SK-N-SH treated with all-trans-retinoic acid at 6 μM for 48 hours (cell line): Measurements from ENCODE around the gene HIP1.
"Not testable (repeated sequence)": the region's sequence is repeated elsewhere in the genome, so short reads cannot be mapped to it uniquely, and the experiment has no call there.

Source experiments
- ATAC-seq: fragments of 200-7000 bp; cut with Tn5 transposase; 3 replicates; pipeline ENCODE4 v1.9.1; 2020; ENCODE audit warnings: mild to moderate bottlenecking, moderate library complexity
- ARNTL ChIP-seq: fragments of 450-650 bp; formaldehyde crosslinking; IDR thresholded peaks from 2 replicates; pipeline ENCODE4 v1.5.0; 2020; ENCODE audit warnings: low read depth, mild to moderate bottlenecking, moderate library complexity, borderline replicate concordance
- ESRRG ChIP-seq: fragments of 250-450 bp; sonication (Bioruptor Pico); IDR thresholded peaks from 2 replicates; pipeline ENCODE4 v1.6.1; 2021; ENCODE audit warnings: mild to moderate bottlenecking
- GLIS3 ChIP-seq: fragments of 250-450 bp; sonication (Bioruptor Pico); IDR thresholded peaks from 2 replicates; pipeline ENCODE4 v1.5.0; 2020; ENCODE audit warnings: mild to moderate bottlenecking, moderate library complexity
- ISL1 ChIP-seq: fragments of 250-450 bp; sonication (Bioruptor Pico); IDR thresholded peaks from 2 replicates; pipeline ENCODE4 v2.1.2; 2022; ENCODE audit warnings: mild to moderate bottlenecking, moderate library complexity
- OSR1 ChIP-seq: fragments of 250-450 bp; sonication (Bioruptor Pico); IDR thresholded peaks from 2 replicates; pipeline ENCODE4 v1.8.0; 2022; ENCODE audit warnings: moderate library complexity, mild to moderate bottlenecking, inconsistent platforms
- RARB ChIP-seq: fragments of 250-450 bp; sonication (Bioruptor Pico); IDR thresholded peaks from 2 replicates; pipeline ENCODE4 v1.8.0; 2021; ENCODE audit warnings: mild to moderate bottlenecking, moderate library complexity
- SNAI2 ChIP-seq: fragments of 250-450 bp; sonication (Bioruptor Pico); IDR thresholded peaks from 2 replicates; pipeline ENCODE4 v1.5.0; 2020; ENCODE audit warnings: mild to moderate bottlenecking, moderate library complexity
- TCF4 ChIP-seq: fragments of 250-450 bp; sonication (Bioruptor Pico); IDR thresholded peaks from 2 replicates; pipeline ENCODE4 v1.8.0; 2021; ENCODE audit warnings: mild to moderate bottlenecking, moderate library complexity, borderline replicate concordance
- TOX ChIP-seq: fragments of 250-450 bp; sonication (Bioruptor Pico); IDR thresholded peaks from 2 replicates; pipeline ENCODE4 v1.8.0; 2021; ENCODE audit warnings: mild to moderate bottlenecking, moderate library complexity, borderline replicate concordance
- ZFP30 ChIP-seq: fragments of 450-650 bp; formaldehyde crosslinking; IDR thresholded peaks from 2 replicates; pipeline ENCODE4 v1.5.0; 2022; ENCODE audit warnings: mild to moderate bottlenecking, moderate library complexity
- ZNF565 ChIP-seq: fragments of 450-650 bp; formaldehyde crosslinking; conservative IDR thresholded peaks from 2 replicates; pipeline ENCODE4 v1.5.0; 2020; ENCODE audit warnings: low read depth, mild to moderate bottlenecking, moderate library complexity
- ZNF70 ChIP-seq: fragments of 450-650 bp; formaldehyde crosslinking; IDR thresholded peaks from 2 replicates; pipeline ENCODE4 v1.5.0; 2020; ENCODE audit warnings: mild to moderate bottlenecking, moderate library complexity
- ZNF8 ChIP-seq: fragments of 450-650 bp; formaldehyde crosslinking; IDR thresholded peaks from 2 replicates; pipeline ENCODE4 v1.5.0; 2020; ENCODE audit warnings: mild to moderate bottlenecking, moderate library complexity
- TF ChIP-seq, protein P1 (sequence below): fragments of 250-450 bp; sonication (Bioruptor Pico); IDR thresholded peaks from 2 replicates; pipeline ENCODE4 v1.5.0; 2020; ENCODE audit warnings: mild to moderate bottlenecking, moderate library complexity
- TF ChIP-seq, protein P2 (sequence below): fragments of 250-450 bp; sonication (Bioruptor Pico); IDR thresholded peaks from 2 replicates; pipeline ENCODE4 v1.5.1; 2020; ENCODE audit warnings: low read depth, mild to moderate bottlenecking, moderate library complexity
- TF ChIP-seq, protein P3 (sequence below): fragments of 250-450 bp; sonication (Bioruptor Pico); IDR thresholded peaks from 2 replicates; pipeline ENCODE4 v1.8.0; 2020; ENCODE audit warnings: mild to moderate bottlenecking, moderate library complexity, borderline replicate concordance
- TF ChIP-seq, protein P4 (sequence below): fragments of 250-450 bp; sonication (Bioruptor Pico); IDR thresholded peaks from 2 replicates; pipeline ENCODE4 v1.5.1; 2021; ENCODE audit warnings: mild to moderate bottlenecking, moderate library complexity
- TF ChIP-seq, protein P5 (sequence below): fragments of 250-450 bp; sonication (Bioruptor Pico); IDR thresholded peaks from 2 replicates; pipeline ENCODE4 v1.8.0; 2021; ENCODE audit warnings: low read depth, mild to moderate bottlenecking, moderate library complexity, borderline replicate concordance

Gene HIP1

DNA sequence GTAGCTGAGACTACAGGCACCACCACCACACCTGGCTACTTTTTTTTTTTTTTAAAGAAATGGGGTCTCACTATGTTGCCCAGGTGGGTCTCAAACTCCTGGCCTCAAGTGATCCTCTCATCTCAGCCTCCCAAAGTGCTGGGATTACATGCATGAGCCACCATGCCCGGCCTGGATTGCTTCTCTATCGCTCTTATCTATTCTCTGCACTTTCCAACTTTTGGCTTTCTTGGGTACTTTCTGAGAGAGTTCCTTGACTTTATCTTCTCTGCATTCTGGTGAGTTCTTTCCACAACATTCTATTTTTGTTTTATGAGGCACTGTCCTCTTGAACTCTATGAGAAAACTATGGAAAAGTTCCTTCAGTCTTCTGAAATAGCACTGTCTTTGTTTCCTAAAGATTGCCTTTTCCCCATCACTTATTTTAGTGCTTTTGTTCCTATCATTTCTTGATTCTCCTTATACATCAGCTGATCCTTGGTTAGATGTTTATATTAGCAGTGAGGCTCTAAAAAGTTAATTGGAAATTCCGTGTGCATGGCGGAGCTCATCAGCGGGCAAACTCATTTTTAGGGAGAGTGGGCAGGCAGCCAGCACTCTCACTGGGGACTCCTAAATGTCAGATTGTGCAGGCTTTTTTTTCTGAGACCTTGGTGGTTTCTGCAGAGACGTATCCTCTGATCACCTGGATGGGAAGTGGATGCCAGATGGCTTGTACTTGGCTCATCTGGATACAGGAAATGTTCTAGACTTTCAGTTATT is 43.9 kb downstream of the HIP1 start (continued):
- TF ChIP-seq, protein P1, sequence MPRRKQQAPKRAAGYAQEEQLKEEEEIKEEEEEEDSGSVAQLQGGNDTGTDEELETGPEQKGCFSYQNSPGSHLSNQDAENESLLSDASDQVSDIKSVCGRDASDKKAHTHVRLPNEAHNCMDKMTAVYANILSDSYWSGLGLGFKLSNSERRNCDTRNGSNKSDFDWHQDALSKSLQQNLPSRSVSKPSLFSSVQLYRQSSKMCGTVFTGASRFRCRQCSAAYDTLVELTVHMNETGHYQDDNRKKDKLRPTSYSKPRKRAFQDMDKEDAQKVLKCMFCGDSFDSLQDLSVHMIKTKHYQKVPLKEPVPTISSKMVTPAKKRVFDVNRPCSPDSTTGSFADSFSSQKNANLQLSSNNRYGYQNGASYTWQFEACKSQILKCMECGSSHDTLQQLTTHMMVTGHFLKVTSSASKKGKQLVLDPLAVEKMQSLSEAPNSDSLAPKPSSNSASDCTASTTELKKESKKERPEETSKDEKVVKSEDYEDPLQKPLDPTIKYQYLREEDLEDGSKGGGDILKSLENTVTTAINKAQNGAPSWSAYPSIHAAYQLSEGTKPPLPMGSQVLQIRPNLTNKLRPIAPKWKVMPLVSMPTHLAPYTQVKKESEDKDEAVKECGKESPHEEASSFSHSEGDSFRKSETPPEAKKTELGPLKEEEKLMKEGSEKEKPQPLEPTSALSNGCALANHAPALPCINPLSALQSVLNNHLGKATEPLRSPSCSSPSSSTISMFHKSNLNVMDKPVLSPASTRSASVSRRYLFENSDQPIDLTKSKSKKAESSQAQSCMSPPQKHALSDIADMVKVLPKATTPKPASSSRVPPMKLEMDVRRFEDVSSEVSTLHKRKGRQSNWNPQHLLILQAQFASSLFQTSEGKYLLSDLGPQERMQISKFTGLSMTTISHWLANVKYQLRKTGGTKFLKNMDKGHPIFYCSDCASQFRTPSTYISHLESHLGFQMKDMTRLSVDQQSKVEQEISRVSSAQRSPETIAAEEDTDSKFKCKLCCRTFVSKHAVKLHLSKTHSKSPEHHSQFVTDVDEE, result no peak
- TF ChIP-seq ARNTL (CRISPR knock-in tag) (no peak), TCF4 (CRISPR knock-in tag) (no peak), ESRRG (CRISPR knock-in tag) (no peak), OSR1 (CRISPR knock-in tag) (no peak), SNAI2 (CRISPR knock-in tag) (no peak)
- TF ChIP-seq, protein P2, sequence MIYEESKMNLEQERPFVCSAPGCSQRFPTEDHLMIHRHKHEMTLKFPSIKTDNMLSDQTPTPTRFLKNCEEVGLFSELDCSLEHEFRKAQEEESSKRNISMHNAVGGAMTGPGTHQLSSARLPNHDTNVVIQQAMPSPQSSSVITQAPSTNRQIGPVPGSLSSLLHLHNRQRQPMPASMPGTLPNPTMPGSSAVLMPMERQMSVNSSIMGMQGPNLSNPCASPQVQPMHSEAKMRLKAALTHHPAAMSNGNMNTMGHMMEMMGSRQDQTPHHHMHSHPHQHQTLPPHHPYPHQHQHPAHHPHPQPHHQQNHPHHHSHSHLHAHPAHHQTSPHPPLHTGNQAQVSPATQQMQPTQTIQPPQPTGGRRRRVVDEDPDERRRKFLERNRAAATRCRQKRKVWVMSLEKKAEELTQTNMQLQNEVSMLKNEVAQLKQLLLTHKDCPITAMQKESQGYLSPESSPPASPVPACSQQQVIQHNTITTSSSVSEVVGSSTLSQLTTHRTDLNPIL (CRISPR knock-in tag), result no peak
- TF ChIP-seq, protein P3, sequence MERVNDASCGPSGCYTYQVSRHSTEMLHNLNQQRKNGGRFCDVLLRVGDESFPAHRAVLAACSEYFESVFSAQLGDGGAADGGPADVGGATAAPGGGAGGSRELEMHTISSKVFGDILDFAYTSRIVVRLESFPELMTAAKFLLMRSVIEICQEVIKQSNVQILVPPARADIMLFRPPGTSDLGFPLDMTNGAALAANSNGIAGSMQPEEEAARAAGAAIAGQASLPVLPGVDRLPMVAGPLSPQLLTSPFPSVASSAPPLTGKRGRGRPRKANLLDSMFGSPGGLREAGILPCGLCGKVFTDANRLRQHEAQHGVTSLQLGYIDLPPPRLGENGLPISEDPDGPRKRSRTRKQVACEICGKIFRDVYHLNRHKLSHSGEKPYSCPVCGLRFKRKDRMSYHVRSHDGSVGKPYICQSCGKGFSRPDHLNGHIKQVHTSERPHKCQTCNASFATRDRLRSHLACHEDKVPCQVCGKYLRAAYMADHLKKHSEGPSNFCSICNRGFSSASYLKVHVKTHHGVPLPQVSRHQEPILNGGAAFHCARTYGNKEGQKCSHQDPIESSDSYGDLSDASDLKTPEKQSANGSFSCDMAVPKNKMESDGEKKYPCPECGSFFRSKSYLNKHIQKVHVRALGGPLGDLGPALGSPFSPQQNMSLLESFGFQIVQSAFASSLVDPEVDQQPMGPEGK (CRISPR knock-in tag), result no peak

DNA sequence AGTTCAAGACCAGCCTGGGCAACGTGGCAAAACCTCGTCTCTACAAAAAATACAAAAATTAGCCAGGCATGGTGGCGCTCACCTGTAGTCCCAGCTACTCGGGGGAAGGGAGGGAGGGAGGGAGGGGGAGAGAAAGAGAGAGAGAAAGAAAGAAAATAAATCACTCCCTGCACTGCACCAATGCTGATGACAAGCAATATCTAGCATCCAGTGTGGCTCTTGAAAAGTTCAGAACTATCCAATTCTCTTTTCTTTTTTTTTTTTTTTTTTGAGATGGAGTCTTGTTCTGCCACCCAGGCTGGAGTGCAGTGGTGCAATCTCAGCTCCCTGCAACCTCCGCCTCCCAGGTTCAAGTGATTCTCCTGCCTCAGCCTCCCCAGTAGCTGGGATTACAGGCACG is 45.1 kb downstream of the HIP1 start:
- ATAC-seq, result not testable (repeated sequence)

DNA sequence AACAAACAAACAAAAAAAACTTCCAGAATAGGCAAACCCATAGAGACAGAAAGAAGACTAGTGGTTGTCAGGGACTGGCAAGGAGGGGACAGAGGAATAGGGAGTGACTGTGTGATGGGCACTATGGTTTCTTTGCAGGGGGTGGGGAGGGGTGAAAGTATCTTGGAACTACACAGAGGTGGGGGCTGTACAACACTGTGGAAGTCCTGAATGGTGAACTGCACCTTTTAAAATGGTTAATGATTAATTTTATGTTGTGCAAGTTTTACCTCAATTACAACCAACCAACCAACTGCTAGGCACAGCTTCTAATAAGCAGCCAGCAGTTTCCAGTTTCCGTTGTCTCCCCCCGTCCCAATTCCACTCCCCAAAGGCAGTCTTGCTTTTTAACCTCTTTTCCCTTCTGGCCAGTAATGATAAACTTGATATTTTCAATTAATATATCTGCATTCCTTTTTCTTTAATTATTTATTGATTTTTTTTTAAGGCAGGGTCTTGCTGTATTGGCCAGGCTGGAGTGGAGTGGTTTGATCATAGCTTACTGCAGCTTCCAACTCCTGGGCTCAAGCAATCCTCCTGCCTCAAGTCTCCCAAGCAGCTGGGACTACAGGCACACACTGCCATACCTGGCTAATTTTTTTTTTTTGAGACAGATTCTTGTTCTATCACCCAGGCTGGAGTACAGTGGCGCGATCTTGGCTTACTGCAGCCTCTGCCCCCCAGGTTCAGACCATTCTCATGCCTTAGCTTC is 46.8 kb downstream of the HIP1 start:
- no peak for ATAC-seq
- TF ChIP-seq TOX (CRISPR knock-in tag) (no peak), SNAI2 (CRISPR knock-in tag) (no peak), GLIS3 (CRISPR knock-in tag) (no peak), RARB (CRISPR knock-in tag) (no peak), ZNF70 (CRISPR knock-in tag) (no peak), ZNF565 (CRISPR knock-in tag) (no peak), ARNTL (CRISPR knock-in tag) (no peak), ISL1 (CRISPR knock-in tag) (no peak), ESRRG (CRISPR knock-in tag) (no peak), ZFP30 (CRISPR knock-in tag) (no peak)
- TF ChIP-seq, protein P4, sequence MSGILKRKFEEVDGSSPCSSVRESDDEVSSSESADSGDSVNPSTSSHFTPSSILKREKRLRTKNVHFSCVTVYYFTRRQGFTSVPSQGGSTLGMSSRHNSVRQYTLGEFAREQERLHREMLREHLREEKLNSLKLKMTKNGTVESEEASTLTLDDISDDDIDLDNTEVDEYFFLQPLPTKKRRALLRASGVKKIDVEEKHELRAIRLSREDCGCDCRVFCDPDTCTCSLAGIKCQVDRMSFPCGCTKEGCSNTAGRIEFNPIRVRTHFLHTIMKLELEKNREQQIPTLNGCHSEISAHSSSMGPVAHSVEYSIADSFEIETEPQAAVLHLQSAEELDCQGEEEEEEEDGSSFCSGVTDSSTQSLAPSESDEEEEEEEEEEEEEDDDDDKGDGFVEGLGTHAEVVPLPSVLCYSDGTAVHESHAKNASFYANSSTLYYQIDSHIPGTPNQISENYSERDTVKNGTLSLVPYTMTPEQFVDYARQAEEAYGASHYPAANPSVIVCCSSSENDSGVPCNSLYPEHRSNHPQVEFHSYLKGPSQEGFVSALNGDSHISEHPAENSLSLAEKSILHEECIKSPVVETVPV (CRISPR knock-in tag), result no peak
- TF ChIP-seq, protein P2 (CRISPR knock-in tag), result no peak
- TF ChIP-seq, all 23 proteins: peak for 0

DNA sequence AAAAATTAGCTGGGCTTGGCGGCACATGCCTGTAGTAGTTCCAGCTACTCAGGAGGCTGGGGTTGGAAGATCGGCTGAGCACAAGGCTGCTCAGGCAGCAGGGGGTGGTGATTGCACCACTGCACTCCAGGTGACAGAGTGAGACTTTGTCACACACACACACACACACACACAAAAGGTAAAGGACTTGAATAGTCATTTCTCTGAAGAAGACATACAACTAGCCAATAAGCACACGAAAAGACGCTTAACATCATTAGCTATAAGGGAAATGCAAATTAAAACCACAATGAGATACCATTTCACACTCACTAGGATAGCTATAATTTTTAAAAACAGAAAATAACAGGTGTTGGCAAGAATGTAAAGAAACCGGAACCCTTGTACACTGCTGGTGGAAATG is 48.6 kb downstream of the HIP1 start:
- ATAC-seq, result no peak
- TF ChIP-seq, protein P5, sequence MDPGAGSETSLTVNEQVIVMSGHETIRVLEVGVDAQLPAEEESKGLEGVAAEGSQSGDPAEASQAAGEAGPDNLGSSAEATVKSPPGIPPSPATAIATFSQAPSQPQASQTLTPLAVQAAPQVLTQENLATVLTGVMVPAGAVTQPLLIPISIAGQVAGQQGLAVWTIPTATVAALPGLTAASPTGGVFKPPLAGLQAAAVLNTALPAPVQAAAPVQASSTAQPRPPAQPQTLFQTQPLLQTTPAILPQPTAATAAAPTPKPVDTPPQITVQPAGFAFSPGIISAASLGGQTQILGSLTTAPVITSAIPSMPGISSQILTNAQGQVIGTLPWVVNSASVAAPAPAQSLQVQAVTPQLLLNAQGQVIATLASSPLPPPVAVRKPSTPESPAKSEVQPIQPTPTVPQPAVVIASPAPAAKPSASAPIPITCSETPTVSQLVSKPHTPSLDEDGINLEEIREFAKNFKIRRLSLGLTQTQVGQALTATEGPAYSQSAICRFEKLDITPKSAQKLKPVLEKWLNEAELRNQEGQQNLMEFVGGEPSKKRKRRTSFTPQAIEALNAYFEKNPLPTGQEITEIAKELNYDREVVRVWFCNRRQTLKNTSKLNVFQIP (CRISPR knock-in tag), result no peak
- TF ChIP-seq, protein P3 (CRISPR knock-in tag), result no peak
- TF ChIP-seq ZNF8 (CRISPR knock-in tag), result no peak
- TF ChIP-seq ISL1 (CRISPR knock-in tag), result no peak
